Right renal pelvis (tissue), 4 donors: Measurements from ENCODE around the gene C2CD2. TPM values are rescaled to one million over a fixed set of nuclear protein-coding genes. Genes with fewer than 3 reads are reported as not detected.
"Not testable (repeated sequence)": the region's sequence is repeated elsewhere in the genome, so short reads cannot be mapped to it uniquely, and the experiment has no call there.

Source experiments
- DNase-seq, 4 donors: peaks; one replicate each; pipeline ENCODE4 v3.0.0-alpha.2; 2013; ENCODE audit warnings: low read depth in 4 of 4, low spot score in 3 of 4, missing footprints in 1 of 4
- polyA plus RNA-seq, 4 donors: library from polyadenylated mRNA; unstranded; fragments of 120-200 nt; gene quantifications; one replicate each; pipeline ENCODE4 v1.2.1, GENCODE V29; 2013; ENCODE audit not compliant: insufficient read length in 4 of 4

The C2CD2 gene
- 10 to 100 TPM; 13.3 to 16.5 (median 14.0) TPM for polyA plus RNA-seq

DNA sequence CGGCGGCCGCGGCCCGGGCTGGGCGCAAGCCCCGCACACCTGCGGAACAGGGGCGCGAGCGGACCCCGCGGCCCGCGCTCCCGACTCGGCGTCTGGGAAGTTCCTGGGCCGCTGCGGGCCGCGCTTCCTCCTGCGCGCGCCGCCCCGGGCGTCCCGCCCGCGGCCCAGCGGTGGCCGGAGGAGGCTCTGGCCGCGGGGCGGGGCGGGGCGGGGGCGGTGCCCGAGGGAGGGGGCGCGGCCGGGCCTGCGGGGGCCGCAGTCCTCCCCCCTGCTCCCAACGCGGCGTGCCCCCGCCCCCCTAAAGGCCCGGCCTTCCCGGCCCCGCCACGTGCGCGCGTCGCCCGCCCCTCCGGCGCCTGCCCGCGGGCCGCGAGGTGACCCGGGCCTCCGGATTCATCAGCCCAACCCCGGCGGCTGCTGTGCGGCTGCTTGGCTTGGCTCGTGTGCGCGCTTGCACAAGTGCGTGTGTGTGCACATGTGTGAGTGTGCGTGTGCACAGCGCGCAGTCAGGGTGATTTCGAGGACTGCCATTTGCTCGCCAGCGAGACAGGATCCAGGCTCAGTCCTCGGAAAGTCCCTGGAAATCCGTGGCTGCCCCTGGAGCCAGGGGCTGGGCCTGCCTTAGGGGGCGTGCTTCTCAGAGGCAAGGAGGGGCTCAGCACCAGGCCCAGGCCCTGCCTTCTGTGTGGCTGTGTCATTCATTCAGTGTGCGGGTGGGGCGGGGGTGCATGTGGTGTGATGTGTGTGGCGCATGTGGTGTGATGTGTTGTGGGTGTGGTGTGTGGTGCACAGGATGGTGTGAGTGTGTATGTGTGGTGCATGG lies at the start of gene C2CD2:
TSS of gene C2CD2 (minus strand) at position 188 of the 823 bp plus-strand sequence. CDS start 370 bp downstream, outside the sequence.
- no peak for DNase-seq

DNA sequence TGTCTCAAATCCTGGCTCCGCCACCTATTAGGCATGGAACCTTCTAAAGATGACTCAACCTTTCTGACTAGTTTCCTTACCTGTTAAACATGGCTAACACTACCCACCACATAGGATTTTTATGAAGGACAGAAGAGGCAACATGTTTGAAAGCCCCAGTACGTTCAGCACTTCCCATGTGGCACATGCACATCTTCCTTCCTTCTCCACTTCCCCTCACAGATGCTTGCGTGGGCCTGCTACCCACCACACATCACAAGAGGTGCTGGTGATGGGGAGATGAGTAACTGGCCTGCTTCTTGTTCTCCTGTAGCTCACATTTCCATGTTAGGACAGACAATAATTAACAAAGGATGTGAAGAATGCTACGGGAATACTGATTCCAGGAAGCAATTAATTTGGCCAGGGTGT lies 49.2 kb upstream of the C2CD2 start:
- DNase-seq: no peak

DNA sequence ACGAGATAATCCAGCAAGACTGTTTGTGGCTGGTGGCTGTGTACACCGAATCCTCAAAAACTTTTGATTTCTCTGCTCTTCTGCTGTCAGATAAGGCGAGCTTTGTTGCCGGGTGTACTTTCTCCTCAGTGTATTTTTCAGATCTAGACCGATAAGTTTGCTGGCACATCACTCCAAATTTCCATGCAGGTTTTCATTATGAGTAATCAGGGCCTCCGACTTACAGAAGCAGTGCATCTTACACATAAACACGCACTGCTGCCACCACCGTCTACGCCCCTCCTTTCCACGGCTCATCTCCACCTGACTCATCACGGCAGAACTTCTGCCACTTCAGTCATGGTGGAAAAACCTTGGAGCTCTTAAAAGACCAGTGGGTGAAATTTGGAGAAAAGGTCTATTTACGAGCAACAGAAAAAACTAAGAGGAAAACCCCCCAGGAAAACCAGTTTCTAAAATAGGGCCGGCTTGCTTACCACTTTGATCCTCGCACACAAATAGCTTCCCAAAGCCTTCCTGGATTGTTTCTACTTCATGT lies 48.7 kb upstream of the C2CD2 start:
- DNase-seq: no peak

DNA sequence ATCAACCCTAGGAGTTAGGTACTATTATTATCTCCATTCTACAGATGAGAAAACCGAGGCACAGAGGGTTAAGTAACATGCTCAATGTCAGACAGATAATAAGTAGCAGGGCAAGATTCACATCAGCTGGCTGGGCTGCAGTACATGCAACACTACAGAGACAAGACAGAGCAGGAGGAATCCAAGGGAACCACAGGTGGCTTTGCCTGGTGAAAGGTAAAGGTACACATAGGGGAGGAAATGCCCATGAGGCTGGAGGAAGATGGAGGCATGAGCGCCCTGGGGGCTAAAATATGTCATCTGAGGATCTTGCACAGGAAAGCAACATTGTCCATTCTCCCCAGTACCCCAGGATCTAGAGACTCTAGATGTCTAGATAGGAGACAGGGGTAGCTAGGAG lies 48.0 kb upstream of the C2CD2 start:
- no peak for DNase-seq

DNA sequence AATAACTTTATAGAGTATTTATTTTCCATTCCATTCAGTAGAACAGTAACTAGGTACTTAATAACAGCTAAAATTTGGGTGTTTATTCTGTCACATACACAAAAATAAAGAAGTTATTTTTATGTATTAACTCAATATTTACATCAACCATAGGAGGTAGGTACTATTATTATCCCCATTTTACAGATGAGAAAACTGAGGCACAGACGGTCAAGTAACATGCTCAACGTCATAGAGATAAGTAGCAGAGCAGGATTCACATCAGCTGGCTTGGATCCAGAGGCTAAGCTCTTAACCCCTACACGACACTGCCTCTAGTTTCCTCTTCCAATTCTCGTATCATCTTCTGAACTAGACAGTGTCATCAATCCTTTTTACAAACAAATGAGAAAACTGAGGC lies 47.1 kb upstream of the C2CD2 start:
- no peak for DNase-seq

DNA sequence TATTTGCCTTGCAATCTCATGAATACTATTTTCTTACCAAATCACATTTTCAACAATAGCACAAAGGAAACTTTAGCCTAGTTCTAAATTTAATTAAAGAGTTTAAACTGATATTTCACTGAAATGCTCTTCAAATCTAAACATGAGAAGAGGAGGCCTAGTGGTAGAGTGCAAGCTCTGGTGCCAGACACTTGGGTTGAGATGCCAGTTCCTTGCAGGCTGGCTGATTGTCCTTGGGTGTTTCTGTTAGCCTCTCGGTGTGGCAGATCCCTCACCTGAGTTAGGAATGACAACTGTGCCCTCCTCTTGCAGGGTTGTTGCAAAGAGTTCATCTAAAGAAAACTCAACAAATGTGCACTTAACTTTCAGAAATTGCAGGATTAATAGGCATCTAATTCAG lies 43.8 kb upstream of the C2CD2 start:
- no peak for DNase-seq

DNA sequence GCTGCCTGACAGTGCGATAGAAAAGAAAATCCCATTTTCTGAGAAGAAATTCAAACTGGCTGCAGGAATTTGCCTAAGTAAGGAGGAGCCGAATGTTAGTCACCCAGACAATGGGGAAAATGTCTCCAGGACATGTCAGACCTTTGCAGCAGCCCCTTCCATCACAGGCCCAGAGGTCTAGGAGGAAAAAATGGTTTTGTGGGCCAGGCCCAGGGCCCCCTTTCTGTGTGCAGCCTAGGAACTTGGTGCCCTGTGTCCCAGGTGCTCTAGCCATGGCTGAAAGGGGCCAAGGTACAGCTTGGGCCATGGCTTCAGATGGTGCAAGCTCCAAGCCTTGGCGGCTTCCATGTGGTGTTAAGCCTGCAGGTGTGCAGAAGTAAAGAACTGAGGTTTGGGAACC lies 41.8 kb upstream of the C2CD2 start:
- no peak for DNase-seq

DNA sequence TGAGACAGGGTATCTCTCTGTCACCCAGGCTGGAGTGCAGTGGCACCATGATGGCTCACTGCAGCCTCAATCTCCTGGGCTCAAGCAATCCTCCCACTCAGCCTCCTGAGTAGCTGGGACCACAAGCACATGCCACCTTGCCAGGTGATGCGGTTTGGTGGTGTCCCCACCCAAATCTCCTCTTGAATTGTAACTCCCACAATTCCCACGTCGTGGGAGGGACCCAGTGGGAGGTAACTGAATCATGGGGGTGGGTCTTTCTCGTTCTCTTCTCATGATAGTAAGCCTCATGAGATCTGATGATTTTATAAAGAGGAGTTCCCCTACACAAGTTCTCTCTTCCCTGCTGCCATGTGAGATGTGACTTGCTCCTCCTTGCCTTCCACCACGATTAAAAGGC lies 40.8 kb upstream of the C2CD2 start:
- not testable (repeated sequence) for DNase-seq

DNA sequence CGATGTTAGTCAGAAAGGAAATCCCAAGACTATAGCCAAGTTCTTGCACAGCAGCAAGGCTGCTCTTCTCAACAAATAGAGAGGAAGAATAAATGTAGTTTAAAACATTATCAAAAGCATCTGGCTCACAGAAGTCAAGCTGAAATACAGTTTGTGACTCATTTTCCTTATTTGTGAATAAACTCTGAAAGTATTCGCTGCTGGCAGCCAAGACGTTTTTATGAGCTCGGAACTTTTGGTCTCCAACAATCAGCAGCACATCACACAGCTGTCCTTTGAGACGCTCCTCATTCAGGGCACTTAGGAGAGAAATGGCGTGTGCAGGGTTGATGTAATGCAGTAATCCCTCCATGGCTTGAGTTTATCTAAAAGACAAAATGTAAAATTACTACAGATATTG lies 39.9 kb upstream of the C2CD2 start:
- no peak for DNase-seq

DNA sequence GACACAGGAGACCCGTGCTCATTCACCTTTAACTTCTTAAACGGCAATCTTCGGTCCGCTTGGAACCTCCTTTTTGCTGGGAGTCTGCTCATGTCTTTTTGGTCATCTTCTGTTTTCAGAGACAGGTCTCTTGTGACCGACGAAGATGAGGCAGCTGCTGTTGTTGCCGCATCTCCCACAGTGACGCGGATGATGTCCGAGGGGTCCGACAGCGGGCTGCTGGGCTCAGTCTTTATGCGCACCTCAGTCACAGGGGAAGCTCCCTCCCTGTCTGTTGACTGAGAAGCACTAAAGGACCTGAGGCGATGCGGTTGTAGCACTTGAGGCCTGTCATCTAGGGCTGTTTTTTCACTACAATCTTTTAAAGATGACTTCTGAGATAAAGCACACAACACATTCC lies 38.8 kb upstream of the C2CD2 start:
- no peak for DNase-seq

DNA sequence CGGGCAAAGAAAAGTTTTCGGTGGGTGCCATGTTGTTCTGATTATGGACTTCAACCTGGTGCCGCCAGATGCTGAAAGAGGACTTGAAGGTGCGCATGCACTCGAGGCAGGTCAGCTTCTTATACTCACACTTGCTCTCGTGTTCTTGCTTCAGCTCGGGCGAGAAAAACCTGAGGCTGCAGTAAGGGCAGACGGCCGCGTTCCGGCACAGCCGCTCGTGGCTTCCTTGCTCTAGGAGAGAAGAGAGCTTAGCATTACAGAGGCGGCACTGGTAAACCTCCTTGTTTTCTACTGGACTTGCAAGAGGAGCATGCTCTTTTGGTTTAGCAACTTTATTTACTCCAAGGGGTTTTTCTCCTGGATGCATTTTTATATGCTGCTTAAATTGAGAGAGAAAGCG lies 37.8 kb upstream of the C2CD2 start:
- DNase-seq: no peak

DNA sequence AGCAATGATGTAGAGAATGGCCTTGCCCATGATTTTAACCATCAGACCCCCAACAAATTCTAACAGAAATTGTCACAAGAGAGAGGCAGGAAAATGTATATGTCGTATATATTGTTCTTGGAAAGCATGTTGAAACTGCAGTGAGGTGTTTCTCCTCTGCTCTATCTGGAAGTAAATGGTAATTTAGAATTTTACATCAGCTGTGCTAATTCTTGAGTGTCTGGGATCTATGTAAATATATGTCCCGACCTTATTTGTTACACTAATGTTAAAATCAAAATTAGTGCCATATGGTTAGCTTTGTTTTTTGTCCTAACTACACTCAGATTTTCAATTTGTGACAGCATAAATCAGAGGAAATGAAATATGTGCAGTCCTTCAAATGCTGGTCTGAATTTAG lies 35.9 kb upstream of the C2CD2 start:
- no peak for DNase-seq

DNA sequence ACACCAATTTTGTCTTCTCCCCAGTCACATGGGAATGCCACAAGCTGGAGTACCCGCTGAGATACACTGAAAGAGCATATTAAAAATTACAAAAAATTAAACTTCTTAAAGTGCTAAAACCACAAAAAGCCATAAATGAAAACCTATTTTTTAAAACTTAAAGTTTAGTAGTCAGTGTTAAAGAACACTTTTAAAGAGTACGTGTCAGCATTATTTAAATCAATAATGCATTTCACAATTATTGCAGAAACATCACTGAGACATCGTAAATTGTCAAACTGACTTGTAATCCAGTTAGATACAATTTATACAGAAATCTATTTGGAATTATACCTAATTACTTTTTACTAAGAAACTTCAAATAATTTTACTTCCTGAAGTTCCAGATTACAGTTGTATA lies 33.5 kb upstream of the C2CD2 start:
- no peak for DNase-seq

DNA sequence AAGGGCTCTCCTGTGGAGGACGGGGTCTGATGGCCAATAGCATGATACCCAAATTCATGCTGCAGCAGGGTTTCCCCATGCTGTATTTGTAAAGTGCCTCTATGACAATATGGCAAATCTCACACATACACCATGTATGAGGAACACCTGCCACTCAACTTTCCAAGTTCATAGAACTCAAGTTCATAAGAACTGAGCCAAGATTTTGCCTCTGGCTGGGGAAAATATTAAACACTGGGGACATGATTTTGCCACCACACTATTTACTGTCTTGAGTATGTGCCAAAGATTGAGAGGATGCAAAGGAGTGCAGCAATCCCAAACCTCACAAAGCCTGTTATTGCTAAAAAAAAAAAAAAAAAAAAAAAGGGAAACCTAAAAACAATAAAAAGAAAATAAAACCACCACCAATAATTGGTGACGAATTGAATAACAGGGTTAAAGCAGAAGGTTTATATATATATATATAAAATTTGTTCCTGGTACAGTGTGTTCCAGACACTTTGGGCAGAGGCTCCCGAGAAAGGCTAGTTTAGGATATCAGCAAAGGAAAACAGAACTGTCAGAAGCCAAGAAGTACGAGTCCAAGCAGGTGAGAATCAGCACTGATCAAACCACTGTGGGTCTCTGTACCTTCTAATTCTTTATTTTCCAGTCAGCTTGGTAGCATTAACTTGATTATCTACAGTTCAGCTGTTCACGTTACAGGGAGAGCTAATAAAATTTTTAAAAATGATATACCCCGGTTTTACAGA lies 32.0 kb upstream of the C2CD2 start:
- no peak for DNase-seq

DNA sequence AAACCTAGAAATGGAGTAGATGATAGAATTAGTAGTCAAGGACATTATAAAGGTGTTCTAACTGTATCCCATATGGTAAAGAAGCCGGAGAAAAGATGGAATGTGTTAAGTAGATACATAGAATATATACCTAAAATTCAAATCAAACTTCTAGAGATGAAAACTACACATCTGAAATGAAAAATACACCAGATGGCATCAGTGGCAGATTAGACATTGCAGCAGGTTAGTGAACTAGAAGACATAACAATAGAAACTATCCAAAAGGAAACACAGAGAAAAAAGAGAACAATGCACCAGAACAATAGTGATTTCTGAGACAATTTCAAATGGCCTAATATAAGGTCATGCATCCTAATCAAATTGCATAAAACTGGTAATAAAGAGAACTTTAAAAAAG lies 29.4 kb upstream of the C2CD2 start:
- no peak for DNase-seq

DNA sequence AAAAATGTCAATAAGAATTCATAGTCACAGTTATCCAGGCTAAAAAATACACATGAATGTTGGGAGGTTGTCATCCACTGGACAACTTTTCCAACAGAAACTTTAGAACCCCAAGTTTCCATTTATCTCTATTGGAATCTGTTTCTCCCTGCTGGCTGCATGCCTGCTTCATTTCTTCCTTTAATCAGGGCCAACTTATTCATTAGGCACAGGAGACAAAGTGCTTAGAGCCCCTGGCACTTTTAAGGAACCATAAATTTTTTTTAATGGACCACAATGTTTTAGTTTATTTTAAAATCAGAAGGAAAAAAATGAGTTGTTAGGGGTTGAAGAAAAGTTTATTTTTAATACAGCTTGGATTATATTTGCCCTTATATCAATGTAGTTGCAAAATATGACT lies 26.7 kb upstream of the C2CD2 start:
- DNase-seq: no peak

DNA sequence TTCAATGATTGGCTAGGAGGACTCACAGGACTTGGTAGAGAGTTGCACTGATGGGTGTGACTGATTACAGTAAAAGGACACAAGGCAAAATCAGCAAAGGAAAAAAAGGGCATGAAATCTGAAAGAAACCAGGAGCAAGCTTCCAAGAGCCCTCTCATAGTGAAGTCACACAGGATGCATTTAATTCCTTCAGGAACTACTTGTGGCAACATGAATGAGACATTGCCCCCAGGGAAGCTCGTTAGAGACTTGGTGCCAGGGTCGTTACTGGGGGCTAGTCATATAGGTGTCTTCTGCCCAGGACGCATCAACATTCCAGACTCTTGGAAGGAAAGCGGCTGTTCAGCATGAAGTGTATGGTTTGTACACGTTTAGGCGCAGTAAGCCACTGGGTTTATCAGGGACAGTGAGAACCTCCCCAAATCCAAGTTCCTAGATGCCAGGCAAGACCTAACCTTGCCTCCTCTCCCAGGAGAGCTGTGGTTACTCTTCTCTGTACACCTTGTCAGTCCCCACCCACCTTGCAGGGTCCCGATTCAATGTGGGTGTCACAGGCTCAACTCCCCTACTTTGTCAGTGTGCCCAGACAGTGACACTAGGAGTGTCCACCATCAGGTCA lies 26.0 kb upstream of the C2CD2 start:
- no peak for DNase-seq

DNA sequence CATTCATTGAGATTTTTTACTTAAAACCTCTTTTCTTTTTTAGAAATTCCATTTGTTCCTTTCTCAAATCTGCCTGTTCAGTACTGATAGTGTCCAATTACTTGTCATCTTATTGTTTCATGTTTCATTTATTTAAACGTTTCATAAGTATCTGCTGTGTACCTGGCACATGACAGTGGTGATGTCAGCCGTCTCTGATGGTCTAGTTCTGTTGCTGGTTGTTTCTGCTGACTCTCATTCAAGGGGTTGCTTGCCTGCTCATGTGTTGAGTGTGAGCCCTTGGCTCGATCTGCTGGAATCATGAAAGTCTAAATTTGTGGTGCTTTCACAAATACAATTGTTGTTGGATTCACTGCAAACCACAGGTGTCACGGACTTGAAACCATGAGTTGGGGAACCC lies 25.5 kb upstream of the C2CD2 start:
- no peak for DNase-seq

DNA sequence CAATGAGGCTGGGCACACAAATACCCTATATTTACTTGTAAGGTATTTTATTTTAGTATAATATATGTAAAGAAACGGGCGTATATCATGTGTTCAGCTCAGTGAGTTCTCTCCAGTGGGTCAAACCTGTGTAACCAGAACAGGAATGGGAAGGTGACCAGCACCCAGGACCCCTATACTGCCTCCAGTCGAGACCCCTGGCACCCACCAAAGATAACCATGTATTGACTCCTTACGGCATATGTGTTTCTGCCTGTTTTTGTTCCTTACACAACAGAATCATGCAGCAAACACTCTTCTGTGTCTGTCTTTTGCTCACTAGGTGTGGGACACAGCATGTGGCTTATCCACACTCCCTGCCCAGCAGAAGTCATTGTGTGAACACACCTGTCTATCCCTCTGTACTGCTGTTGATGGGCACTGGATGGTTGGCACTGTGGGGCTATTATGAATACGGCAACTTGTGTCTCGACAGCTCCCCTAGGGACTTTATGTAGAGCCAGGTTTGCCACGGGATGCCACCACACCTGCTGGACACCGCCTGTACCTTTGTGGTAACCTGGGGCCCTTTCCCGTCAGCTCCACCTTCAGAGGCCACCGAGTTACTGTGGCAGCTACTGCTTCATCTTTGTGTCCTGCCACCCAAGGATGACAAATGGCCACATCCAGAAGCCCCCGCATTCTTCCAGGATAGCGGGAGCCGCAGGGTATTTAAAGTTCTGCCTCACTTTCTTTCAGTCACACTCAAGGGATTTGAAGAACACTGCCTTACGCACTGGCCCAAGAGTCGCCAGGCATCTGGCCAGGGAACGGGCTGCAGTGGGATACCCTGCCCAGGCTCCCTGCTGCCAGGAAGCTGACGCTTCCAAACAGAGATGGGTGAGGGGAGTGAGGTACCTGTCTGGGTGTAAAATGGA lies 23.5 kb upstream of the C2CD2 start:
- no peak for DNase-seq

DNA sequence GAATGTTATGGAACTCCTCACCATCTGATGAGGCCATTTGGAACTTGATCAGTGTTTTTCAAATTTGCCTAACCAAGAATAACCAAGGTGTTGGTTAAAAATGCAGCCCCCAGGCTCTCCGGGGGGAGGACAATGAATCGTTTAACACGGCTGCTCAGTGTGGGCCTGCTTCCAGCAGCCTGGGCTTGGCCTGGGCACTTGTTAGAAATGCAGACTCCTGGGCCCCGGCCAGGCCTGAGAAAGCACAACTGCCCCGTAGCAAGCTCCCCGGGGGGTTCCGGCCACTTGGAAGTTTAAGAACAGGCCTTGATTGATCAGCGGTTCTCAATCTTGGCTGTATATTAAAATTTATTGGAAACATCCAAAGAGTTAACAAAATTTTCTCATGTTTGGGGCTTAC lies 22.8 kb upstream of the C2CD2 start:
- DNase-seq: no peak
